ENCODE measurements around the gene NOC2L. TPM values are rescaled to one million over a fixed set of nuclear protein-coding genes. Genes with fewer than 3 reads are reported as not detected.
"Not testable (repeated sequence)": the region's sequence is repeated elsewhere in the genome, so short reads cannot be mapped to it uniquely, and the experiment has no call there.

NOC2L gene
- total RNA-seq, 1 experiment from 2014 or later, result 98.5 TPM

DNA sequence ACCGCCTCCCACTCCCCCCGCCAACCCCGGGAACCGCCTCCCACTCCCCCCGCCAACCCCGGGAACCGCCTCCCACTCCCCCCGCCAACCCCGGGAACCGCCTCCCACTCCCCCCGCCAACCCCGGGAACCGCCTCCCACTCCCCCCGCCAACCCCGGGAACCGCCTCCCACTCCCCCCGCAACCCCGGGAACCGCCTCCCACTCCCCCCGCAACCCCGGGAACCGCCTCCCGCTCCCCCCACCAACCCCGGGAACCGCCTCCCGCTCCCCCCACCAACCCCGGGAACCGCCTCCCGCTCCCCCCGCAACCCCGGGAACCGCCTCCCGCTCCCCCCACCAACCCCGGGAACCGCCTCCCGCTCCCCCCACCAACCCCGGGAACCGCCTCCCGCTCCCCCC lies 17.7 kb upstream of the NOC2L start:
- not testable (repeated sequence) for DNase-seq (ENCODE audit: extremely low read depth, low read depth)

GRCh38 chr1:975896-976683 lies 17.0 kb upstream of the NOC2L start:
- peak; percentile 74 for DNase-seq (ENCODE audit: extremely low read depth, low read depth)

DNA sequence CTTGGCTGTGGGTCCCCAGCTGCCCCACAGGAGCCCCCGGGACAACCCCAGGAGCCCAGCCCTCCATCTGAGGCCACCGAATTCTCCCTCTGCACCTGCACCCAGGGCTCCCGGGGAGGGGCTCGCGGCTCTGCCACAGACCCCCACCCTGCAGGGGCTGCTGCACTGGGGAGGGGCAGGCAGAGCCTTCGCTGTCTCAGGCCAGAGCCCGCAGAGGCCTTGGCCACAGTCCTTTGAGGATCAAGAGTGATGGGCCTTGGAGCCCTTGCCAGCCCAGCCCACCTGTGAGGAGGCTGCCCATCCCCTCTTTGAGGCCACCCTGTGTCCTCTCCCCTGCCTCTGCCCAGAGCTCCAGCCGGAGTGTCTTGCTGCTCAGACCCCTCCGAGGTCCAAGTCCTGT lies 16.3 kb upstream of the NOC2L start:
- DNase-seq (ENCODE audit: extremely low read depth, low read depth), result no peak

GRCh38 chr1:974687-975328 lies 15.8 kb upstream of the NOC2L start:
- DNase-seq (ENCODE audit: extremely low read depth, low read depth), result no peak

DNA sequence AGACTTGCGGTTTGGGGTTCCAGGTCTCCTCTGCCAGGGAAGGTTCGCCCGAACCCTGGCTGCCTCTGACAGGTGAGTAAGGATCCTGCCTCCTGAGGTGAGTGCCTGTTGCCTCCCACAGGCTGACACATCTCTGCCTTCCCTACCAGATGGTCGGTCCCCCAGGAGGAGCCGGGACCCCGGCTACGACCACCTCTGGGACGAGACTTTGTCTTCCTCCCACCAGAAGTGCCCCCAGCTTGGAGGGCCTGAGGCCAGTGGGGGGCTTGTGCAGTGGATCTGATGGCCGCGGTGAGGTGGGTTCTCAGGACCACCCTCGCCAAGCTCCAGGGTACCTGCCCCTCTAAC lies 15.2 kb upstream of the NOC2L start:
- DNase-seq (ENCODE audit: extremely low read depth, low read depth), result no peak

DNA sequence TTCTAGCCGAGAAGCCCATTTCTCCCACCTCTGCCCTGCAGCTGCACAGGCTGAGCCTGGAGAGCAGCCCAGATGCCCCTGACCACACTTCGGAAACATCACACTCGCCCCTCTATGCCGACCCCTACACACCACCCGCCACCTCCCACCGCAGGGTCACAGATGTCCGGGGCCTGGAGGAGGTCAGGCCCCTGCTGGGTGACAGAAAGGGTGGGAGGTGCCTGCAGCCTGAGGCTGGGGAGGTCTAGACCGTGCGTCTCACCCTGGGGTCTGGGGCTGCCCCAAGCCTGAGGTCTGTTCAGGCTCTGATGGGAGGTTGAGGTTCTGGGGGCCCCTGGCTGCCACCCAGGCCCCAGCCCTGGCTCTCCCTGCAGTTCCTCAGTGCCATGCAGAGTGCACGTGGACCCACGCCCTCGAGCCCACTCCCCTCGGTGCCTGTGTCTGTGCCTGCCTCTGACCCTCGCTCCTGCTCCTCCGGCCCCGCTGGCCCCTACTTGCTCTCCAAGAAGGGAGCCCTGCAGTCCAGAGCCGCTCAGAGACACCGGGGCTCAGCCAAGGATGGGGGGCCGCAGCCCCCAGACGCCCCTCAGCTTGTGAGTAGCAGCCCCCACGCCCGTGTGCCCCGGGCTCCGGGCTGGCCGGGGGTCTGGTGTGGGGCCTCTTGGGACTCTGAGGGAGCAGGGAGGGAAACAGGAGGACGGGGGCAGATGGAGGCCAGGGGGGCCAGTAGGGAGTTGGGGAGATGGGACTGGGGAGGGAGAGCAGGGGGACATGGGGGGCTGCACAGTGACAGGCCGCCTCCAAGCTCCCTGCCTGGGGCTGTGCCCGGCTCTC lies 14.6 kb upstream of the NOC2L start:
- DNase-seq (ENCODE audit: extremely low read depth, low read depth), result no peak

DNA sequence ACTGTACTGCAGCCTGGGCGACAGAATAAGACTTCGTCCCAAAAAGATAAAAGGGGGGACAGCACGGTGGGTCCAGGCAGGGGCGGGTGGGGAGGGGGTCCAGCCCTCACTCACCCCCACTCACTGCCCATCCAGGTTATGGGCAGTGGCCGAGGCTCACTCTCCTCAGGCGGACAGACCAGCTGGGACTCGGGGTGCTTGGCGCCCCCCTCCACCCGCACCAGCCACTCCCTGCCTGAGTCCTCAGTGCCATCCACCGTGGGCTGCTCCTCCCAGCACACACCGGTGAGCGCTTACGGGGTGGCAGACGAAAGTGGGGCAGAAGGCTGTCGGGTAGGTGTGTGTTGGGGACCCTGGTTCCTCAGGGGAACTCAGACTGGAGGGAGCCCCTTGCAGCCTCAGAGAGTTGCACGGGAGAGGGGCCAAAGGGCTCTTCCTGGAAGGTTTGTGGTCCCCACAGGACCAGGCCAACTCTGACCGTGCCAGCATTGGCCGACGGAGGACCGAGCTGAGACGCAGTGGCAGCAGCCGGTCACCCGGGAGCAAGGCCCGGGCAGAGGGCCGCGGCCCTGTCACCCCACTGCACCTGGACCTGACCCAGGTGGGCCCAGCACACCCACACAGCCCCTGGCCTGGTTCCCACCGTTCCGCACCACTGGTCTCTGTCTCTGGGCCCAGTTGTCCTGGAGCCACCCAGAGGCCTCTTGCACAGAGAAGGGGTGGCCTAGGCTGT lies 13.8 kb upstream of the NOC2L start:
- no peak for DNase-seq (ENCODE audit: extremely low read depth, low read depth)

DNA sequence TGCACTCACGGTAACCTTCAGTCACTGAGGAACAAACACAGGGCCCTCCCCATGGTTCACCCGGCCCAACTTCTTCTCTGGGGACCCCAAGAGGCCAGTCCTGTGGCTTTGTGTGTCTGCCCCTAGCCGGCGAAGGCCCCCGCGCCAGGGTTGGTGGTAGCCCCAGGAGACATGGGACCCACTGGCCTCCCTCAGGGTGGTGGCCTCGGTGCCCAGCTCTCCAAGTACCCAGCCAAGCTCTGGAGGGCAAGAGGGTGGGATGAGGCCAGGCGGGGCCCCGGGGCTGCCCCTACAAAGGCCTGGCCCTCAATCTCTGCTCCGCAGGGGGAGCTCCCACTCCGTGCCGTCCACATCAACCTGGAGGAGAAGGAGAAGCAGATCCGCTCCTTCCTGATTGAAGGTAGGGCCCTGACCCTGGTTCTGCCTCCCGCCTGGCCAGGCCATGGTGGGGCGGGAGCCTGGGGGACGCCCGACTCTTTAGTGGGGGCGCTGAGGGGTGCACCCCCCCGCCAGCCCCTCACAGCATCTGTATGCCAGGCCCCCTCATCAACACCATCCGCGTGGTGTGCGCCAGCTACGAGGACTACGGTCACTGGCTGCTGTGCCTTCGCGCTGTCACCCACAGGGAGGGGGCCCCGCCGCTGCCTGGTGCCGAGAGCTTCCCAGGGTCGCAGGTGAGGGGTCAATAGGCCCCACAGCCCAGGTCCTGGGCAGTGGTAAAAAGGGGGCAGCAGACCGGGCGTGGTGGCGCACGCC lies 12.9 kb upstream of the NOC2L start:
- DNase-seq (ENCODE audit: extremely low read depth, low read depth), result no peak

GRCh38 chr1:970973-971730 lies 12.1 kb upstream of the NOC2L start:
- DNase-seq (ENCODE audit: extremely low read depth, low read depth), result no peak

GRCh38 chr1:970242-970972 lies 11.4 kb upstream of the NOC2L start:
- no peak for DNase-seq (ENCODE audit: extremely low read depth, low read depth)

DNA sequence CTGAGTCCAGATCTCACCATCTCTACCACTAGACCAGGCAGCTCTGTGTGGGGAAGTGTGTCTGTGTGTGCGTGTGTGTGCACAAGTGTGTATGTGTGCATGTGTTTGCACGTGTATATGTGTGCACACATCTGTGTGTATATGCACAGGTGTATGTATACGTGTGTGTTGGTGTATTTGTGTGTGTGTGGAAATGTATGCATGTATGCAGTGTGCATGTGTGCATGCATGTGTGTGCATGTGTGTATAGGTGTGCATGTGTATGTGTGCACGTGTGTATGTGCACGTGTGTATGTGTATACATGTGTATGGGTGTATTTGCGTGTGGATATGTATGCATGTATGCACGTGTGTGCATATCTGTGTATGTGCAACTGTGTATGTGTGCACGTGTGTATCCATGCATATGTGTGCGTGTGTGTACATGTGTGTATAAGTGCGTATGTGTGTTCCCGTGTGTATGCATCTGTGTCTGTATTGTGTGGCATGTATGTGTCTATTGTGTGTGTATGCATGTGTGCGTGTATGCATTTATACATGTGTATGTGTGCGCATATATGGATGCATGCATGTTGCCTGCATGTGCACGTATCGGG lies 10.3 kb upstream of the NOC2L start:
- DNase-seq (ENCODE audit: extremely low read depth, low read depth), result no peak

DNA sequence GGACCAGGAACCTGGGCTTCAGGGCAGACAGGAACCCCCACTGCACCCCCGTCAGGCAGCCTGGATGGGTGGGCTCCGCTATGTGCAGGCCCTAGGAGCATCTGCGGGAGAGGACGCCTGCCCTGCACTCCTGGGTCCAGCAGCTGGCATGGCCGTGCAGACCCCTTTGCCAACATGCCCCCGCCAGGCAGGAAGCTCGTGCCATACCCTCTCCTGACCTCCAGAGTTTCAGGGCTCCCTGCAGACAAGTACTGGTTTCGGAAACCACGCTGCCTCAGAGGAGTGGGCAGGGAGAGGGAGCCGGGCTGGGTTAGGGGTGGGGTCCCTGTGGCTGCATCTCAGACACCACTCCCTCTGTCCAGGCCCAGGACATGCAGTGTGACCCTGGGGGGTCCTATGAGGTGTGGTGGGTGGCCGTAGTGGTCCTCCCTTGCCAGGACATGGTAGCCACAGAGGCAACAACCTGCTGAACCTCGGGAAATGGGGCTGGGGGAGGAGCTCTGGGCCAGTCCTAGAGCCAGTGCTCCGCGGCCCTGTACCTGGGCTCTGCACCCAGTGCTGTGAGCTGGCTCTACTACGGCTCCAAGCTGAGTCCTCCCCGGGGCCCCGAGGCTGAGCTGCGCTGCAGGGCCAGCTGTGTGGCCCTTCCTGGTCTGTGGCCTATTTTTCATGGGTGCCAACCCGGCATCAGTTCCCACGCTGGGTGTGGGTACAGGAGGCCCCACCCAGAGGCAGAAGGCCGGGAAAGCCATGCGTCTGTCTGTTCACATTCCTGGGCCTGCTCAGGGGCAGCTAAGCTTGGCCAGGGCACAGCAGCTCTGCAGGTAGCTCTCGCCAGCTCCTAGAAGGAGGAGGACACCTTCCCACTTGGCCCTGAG lies 8.6 kb upstream of the NOC2L start:
- DNase-seq (ENCODE audit: extremely low read depth, low read depth), result no peak

DNA sequence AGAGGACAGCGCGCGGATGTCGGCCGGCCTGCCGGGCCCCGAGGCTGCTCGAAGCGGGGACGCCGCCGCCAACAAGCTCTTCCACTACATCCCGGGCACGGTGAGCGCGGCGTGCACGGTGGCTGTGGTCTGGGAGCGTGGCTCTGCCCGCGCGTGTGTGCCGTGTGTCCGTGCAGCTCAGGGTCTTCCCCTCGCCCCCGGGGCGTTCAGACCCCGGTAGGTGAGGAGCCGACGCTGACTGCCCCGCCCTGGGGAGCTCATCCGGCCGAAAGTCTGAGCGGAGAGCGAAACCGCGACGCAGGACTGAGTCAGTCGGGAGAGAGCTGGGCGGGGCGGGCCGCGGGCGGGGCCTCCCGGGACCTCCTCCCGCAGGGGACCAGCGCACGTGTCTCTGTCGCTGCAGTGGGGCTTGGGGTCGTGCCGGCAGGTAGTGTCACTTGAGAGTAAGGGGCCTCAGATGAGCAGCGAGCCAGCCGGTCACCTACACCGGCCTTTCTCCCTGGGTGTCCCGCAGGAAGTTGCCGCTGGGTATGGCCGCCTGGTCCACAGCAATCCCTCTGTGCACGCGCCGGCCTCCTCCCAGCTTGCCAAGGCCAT lies 7.7 kb upstream of the NOC2L start:
- DNase-seq (ENCODE audit: extremely low read depth, low read depth), result peak; percentile 47

DNA sequence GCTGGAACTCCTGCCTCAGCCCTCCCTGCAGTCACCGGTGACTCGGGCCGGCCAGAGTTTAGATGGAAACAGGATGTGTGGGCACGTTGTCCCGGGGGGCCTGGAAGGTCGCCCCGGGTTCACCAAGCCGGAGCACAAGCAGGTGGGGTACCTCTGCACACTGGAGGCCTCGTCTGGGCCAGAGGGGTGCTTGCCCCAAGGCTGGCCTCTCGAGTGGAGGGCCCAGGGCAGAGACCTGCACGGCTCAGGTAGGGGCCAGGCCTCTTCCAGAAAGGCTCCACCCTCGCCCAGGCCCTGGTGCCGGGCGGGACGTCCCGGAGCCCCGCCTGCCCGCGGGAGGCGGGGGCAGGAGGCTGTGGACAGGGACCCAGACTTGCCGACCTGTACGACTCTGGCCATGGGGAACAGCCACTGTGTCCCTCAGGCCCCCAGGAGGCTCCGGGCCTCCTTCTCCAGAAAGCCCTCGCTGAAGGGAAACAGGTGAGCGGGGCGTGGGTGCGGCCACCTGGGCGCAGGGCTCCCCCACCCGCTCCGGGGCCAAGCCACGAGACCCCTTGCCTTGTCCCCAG lies 7.2 kb upstream of the NOC2L start, which contains the start of gene PLEKHN1:
TSS of gene PLEKHN1 (plus strand) at position 348 of the 569 bp plus-strand sequence. CDS start at position 398, 50 bp downstream.
- no peak for DNase-seq (ENCODE audit: extremely low read depth, low read depth)

GRCh38 chr1:965526-966134 lies 6.6 kb upstream of the NOC2L start:
- no peak for DNase-seq (ENCODE audit: extremely low read depth, low read depth)

Measured in NCI-H460 (cell line).